ENCODE measurements around the gene C1D.

C1D gene, protein sequence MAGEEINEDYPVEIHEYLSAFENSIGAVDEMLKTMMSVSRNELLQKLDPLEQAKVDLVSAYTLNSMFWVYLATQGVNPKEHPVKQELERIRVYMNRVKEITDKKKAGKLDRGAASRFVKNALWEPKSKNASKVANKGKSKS

DNA sequence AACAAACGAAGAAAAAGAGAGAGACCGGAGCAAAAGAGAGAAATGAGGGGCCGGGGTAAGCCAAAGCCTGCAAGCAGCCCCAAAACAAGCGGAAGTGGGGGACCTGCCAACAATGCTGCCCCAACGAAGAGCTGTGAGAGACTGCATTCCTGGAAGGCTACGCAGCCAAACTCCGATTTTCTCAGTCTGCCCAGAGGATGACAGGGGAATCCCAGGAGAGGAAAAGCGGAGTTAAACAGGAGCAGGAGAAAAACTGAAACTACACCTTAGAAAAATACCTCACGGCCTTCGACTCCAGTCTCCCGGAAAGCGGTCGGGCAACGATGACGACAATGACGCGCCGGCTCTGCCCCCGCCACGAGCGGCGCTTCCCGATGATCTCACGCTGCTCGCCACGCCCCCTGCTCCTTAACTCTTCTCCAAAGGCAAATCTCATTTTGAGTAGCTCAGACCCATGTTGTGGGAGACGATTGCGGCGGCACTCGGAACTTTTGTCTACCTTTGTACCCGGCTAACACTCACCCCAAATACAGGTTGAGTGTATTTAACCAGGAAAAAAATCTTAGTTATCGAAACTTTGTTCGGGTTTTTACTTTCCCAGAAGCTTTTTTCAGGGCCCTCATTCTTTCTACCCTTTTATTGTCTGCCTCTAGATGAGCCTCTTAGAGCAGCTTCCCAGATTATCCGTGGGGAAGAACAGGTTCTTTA is at the start of gene C1D:
Gene C1D (minus strand): TSS at position 325 of the 708 bp plus-strand sequence. CDS start 15,694 bp downstream, outside the sequence.
- peak; percentile 91 for DNase-seq

DNA sequence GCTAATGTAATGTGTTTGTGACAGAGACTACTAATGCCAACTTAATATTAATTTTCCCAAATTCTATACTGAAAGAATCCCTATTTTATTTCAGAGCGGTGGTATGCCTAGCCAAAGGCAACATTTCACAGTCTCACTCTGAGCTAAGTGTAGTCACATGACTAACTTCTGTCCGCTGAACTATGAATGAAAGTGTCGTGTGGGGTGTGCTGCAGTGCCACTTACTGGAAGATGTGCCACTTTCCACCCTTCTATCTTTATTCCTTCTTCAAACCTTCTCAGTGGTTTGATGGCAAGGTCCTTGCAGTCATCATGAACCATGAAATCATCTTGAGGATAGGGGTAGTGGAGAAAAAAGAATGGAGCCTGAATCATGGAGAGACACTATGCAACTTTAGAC is 47.3 kb upstream of the C1D start:
- DNase-seq, result peak; percentile 50

DNA sequence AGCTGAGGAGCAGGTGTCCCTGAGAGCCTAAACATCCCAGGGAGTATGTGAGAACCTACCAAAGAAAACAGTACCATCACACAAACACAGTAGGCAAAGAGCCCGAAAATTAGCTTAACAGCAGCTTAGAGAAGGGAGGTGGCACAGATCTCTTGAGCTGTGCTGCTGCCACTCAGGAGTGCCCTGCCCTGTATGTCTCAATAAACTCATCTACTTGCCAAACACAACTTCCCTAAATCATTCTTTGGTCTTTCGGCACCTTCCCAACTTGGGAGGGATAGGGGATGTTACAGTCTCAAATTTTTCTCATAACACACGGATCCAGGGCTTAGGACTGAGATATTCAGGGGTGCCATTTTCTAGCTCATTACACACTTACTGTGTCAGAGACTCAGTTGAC is 45.3 kb upstream of the C1D start:
- DNase-seq, result no peak

DNA sequence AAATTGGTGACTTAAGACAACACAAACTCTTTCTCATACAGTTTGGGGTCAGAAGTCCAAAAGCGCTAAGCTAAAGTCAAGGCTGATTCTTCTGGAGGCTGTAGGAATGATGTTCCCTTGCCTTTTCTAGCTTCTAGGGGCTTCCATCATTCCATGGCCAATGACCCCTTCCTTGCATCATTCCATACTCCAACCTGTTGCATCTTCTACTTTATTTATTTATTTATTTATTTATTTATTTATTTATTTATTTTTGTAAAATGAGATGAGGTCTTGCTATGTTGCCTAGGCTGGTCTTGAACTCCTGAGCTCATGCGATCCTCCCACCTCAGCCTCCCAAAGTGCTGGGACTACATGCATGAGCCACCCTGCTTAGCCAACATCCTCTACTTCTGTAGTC is 44.7 kb upstream of the C1D start:
- no peak for DNase-seq

DNA sequence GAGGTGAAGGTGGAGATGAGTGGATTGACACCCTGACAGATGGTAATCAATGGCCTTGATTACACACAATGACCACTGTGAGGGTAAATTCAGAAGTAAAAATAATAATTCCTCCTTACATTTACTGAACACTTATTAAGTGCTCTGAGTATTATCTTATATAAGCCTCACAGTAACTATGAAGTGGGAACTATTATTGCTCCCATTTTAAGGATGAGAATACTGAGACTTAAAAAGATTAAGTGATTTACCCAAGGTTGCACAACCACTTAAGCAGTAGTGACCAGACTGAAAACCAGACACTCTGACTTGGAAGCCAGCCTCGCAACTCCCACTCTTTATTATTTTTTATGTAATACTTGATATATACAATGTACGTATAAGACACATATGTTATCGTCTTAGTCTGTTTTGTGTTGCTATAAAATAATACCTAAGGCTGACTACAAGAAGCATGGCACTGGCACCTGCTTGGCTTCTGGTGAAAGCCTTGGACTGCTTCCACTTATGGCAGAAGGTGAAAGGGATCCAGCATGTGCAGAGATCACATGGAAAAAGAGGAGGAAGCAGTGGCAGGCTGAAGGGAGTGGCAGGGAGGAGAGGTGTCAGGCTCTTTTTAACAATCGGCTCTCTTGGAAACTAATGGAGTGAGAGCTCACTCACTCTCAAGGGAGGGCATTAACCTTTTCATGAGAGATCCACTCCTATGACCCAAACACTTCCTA is 41.5 kb upstream of the C1D start:
- DNase-seq, result peak; percentile 4

DNA sequence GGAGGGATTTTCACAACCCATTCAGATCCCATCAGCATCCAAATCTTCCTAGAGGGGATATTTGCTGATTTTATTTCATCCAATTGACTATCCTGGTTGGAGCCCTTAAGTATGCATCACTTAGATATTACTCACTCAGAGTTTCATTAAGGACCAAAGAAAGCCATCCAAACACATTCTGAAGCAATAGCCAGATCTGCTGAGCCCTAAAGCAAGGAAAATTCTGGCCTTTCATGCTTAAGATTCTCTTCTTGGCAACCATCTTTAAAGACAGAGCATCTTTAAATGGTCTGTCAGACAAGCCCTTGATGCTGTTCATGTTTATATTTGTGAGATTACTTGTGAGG is 40.9 kb upstream of the C1D start:
- DNase-seq, result no peak

DNA sequence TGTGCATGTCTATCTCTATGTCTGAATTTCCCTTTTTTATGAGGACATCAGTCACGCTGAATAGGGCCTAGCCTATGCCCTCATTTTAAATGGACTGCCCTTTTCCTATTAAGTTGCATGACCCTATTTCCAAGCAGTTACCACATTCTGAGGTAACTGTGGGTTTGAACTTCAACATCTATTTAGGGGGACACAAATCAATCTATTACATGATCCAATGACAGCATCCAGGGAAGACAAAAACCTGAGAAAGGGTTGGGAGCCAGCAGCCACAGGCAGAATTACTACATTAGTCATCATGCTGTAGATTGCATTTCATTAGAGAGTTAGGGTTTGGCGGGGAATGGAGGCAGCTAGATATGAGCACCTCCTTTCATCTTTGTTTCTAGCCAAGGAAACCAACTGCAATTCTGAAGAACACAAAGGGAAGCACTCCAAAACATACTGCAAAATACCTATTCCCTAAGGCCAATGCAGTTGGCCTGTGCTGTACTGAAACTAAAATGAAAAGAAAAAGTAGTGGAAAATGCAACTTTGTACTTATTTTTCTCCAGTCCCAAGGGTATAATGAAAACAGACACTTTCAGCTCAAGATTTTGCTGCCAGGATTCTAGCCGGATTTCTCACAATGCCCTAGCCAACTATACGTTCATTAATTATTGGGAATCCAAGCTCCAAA is 40.4 kb upstream of the C1D start:
- DNase-seq, result no peak

DNA sequence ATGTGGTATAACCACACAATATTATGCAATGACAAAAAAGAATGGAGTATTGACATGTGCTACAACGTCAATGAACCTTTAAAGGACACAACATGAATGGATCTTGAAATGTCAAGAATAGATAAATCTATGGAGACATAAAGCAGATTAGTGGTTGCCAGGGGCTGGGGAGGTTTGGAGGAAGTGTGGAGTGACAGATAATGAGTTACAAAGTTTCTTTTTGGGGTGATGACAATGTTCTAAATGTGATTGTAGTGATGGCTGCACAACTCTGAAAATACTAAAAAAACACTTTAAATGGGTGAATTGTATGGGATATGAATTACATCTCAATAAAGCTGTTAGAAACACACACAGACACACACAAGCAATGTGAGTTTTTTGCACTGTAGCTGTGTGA is 37.4 kb upstream of the C1D start:
- no peak for DNase-seq

DNA sequence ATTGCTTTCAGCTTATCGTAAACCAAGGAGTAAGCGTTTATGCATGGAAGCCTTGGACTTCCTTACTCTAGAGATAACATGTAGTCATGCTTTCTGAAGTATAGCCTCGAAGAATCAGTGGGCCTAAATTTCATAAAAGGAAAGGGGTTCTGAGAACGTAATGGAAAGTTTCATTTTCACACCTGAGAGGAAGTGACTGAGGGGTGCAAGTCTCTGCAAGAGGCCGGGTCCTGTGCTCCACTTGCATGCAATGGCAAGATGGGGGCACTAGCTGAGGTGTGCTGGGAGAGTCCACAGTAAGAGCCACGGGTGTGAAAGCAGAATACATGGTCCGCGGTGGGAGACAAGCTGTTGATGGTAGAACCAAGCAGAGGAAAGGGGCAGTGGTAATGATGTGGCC is 36.5 kb upstream of the C1D start:
- DNase-seq, result no peak

DNA sequence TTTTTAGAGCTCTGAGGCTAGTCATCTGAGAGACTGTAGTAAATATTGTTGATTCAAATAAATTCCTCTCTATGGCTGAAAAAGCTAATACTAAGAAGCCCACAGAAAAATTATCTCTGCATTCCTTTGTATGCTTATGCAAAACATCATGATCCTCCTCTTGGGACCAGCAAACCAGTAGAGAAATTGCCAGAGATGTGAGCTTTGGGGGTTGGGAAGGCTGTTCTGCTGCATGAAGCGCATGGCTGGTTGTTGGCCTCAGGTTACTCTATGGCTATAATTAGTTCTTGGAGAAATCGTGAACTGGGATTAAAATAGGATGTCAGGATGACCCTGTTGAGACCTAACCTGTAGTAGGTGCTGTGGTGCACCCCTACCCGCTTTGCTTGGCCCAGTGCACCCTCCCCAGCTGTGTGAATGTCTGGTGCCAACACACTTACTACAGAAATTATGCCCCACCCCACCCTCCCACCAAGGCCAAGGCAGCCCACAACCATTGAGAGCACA is 35.5 kb upstream of the C1D start:
- DNase-seq, result no peak

DNA sequence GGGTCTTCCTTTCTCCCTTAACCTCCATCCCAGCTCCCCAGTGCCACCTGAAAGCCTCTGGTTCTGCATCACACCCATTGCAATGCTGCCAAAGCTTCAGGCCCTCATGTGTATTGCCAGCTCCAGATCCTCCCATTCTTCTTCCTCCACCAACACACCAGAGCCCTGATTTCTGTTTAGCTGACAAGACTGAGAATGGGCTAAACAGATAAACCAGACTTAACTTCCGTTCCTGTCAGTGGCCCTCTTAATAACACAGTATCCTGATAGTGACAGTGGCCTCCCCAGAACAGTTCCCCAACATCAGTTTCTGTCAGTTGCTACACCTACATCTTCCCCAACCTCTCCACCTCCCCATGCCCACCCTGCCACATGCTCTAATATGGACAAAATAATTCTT is 31.3 kb upstream of the C1D start:
- DNase-seq, result no peak

DNA sequence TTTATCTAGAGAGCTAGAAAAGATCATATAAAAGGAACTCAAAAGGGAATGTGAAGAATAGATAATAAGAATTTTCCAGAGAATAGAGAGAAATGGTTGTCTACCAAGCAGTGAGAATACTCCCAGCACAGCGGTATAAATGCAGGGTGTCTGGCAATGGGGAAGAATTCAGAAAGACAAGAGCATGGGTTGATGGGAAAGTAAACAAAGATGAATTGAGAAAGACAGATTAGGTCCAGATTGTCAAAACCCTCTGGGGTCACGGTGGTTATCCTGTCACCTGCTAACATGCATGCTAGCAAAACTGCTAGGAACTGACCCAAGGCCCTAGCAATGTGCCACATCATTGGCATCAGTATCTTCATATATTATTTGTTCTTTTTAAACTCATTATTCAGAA is 30.8 kb upstream of the C1D start:
- no peak for DNase-seq

DNA sequence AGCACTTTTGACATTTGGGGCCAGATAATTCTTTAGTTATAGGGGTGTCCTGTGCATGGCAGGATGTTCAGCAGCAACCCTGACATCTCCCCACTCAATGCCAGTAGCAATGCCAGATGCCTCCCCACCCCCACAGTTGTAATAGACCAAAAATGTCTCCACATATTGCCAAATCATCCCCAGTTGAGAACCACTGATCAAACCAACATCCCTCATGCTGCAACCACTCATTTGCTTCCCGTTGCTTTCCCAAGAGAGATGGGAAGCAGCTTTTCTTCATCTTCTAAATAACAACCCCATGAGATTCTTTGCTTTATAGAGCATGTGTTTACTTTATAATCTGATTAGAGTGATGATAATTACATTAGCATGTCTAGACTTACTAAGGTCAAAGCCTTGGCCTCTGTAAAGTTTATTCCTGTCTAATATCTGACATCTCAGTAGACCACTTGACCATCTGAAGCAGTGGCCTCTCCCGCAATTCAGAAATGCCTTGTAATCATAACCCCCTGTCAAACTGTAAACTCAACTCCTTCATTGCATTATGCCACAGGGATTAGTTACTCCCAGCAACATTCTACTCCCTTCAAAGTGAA is 28.7 kb upstream of the C1D start:
- DNase-seq, result peak; percentile 28

DNA sequence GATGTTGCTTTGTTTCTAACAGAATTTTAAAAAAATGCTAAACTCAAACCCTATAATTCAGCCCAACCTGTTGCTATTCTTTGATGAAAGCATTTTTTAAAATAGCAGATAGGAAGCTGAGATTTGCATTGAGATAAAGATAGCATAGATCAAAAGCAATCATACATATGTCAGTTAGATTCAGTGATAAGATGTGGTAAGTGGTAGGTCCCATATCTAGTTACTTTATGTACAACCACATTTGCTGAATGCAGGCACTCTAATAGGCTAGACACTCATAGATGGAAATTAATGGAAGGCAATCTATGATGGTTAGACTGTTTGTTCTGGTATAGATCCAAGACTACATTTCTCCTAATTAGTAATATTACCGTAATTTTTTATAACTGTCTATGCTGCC is 27.2 kb upstream of the C1D start:
- peak; percentile 32 for DNase-seq

DNA sequence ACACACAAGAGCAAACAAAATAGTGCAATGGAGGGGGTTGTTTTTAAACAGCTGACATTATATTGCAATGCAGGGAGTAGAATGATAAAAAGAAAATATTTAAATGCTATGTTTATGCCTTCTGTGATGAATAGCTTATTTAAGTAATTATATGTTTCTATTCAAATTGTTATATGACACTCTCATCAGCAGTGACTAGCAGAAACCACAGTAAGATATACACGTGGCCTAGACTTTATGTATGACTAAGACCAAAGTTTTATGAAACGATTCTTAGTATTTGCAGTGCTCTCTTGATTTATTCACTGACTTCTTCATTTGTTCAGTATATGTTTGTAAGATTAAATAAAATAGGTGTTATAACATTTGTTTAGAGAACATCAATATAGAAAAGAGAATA is 26.1 kb upstream of the C1D start:
- DNase-seq, result peak; percentile 22

DNA sequence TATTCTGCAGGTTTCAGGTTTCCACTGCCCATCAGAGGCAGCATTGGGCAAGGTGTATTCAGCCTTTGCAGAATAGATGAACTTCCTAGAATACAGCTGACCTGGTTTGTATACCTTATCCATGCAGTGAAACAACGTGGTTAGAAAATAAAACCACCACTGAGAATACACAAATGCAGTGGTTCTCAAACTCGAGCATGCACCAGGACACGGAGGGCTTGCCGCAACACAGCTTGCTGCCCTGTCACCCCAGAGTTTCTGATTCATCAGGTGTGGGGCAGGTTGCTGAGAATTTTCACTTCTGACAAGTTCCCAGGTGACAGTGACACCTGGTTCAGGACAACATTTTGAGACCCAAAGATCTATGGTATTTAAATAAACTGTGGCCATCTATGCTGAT is 23.4 kb upstream of the C1D start:
- DNase-seq, result no peak

DNA sequence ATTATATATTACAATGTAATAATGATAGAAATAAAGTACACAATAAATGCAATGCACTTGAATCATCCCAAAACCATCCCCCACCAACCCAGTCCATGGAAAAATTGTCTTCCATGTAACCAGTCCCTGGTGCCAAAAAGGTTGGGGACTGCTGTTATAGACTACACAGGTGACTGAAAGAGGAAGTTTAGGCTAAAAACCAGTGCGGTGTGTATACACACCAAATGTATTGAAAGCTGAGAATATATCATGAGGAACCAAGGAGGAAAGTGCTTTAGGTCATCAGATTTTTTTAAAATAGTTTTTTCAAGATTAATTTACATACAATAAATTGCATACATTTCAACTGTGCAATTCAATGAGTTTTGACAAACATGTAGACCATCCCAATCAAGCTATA is 20.5 kb upstream of the C1D start:
- DNase-seq, result no peak

DNA sequence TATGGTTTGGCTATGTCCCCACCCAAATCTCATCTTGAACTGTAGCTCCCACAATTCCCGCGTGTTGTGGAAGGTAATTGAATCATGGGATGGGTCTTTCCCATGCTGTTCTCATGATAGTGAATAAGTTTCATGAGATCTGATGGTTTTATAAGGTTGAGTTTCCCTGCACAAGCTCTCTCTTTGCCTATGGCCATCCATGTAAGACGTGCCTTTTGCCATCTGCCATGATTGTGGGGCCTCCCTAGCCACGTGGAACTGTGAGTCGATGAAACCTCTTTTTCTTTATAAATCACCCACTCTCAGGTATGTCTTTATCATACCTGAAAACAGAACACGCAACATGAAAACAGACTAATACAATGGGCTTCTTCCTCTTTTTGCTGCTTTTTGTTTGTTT is 11.2 kb upstream of the C1D start:
- no peak for DNase-seq

DNA sequence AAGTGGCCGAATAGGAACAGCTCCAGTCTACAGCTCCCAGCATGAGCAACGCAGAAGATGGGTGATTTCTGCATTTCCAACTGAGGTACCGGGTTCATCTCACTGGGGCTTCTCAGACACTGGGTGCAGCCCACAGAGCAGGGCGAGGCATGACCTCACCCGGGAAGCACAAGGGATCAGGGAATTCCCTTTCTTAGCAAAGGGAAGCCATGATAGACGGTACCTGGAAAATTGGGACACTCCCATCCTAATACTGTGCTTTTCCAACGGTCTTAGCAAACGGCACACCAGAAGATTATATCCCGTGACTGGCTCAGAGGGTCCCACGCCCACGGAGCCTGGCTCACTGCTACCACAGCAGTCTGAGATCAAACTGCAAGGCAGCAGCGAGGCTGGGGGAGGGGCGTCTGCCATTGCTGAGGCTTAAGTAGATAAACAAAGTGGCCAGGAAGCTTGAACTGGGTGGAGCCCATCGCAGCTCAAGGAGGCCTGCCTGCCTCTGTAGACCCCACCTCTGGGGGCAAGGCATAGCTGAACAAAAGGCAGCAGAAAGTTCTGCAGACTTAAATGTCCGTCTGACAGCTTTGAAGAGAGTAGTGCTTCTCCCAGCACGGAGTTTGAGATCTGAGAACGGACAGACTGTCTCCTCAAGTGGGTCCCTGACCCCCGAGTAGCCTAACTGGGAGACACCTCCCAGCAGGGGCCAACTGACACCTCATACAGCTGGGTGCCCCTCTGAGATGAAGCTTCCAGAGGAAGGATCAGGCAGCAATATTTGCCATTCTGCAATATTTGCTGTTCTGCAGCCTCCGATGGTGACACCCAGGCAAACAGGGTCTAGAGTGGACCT is 1.2 kb upstream of the C1D start:
- DNase-seq, result peak; percentile 47

DNA sequence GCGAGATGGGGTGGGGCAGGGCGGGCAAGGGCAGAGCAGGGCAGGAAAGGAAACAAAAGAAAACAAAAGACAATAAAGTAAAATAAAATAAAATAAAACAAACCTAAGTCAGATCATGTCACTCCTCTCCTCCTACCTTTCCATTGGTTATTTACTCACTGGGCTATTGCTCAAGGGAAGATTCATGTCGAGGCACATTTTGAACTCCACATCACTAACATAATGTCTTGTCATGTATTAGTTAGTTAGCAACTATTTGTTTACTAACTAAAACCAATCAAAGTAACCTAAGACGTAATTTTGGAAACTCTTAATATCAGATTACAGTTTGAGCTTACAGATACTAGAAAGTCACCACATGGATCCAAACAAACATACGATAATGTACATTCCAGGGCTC is 2.2 kb downstream of the C1D start:
- no peak for DNase-seq

DNA sequence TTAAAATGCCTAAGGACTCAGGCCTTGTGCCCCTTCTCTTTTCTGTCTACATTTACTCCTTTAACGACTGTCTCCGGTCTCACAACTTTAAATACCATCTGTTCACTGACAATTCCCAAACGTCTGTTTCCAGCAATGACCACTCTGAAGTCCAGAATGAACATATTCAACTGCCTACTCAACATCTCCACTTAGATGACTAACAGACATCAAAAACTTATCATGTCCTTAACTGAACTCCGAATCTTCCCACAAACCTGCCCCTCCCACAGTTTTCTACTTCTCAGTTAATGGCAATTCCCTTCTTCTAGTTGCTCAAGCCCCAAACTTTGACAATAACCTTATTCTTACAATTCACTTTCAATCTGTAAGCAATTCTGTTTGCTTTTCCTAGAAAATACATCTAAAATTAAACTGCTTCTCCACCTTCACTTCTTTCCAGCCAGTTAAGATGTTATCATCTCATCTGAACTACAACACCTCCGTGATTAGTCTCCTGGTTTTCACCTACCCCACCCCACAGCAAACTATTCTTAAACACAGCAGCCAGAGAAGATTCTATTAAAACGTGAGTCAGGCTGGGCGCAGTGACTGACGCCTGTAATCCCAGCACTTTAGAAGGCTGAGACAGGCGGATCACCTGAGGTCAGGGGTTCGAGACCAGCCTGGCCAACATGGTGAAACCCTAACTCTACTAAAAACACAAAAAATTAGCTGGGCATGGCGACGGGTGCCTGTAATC is 2.8 kb downstream of the C1D start:
- DNase-seq, result no peak

Measured in NCI-H69 (cell line).